GM08714 (cell line): ENCODE results near the gene MED13L.

Experiments
- H3K4me3 ChIP-seq: fragments of 200-500 bp; sonication (Bioruptor generic); 2 replicates; pipeline ENCODE4 v1.5.1; 2014; ENCODE audit warnings: mild to moderate bottlenecking, low read length, inconsistent platforms
- ZNF274 ChIP-seq: IDR thresholded peaks from 2 replicates; pipeline ENCODE4 v1.6.1; 2012; ENCODE audit warnings: mild to moderate bottlenecking, low read depth, low read length

Gene MED13L

GRCh38 chr12:116277467-116278278, at the start of gene MED13L:
Gene MED13L (minus strand): TSS chr12:116277693. CDS start chr12:116277131, 562 bp downstream.
- H3K4me3 ChIP-seq = peak within 1 kb of the TSS; percentile 79
- TF ChIP-seq ZNF274 = no peak

DNA sequence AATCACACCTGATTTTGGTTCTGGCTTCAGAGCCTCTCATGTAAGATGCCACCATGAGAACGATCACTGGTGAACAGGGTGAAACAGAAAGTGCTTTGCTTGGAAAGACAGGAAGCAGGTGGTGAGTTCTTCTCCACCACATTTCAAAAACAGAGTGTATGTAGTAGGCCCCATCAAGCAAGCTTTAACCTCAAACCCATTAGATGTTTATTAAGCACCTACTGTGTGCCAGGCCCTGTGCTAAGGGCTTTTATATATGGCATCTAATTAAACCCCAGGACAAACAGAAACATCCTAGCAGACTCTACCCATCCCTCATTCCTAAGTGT, 47.8 kb upstream of the MED13L start:
- no peak overlapping the region; the same call in 1 of the 2 replicates for H3K4me3 ChIP-seq
- TF ChIP-seq ZNF274 = no peak

DNA sequence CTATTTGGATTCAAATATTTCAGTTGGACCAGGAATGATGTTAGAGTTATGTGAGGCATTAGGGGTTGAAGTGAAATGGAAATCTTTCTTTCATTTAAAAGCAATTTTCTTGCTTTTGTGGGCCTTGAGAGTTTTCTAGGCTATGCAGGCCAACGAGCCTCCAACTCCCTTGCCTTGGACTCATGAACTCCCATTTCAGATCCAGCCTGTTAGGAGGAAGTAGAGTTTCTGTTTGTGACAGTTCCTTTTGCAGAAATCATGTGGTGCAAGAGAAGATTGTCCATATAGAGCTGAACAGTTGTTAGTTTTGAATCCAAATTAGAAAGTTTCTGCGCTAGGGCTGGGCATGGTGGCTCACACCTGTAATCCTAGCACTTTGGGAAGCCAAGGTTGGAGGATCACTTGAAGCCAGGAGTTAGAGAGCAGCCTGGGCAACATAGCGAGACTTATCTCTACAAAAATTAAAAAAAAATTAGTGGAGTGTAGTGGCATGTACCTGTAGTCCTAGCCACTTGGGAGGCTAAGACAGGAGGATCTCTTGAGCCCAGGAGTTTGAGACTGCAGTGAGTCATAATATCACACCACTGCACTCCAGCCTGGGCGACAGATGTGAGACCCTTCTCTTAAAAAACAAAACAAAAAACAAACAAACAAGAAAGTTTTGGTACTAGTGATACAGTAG, 47.3 kb upstream of the MED13L start:
- TF ChIP-seq ZNF274 = no peak
- H3K4me3 ChIP-seq = no peak overlapping the region; the same call in 1 of the 2 replicates

GRCh38 chr12:116323406-116324386, 46.2 kb upstream of the MED13L start:
- H3K4me3 ChIP-seq = no peak overlapping the region
- TF ChIP-seq ZNF274 = no peak

DNA sequence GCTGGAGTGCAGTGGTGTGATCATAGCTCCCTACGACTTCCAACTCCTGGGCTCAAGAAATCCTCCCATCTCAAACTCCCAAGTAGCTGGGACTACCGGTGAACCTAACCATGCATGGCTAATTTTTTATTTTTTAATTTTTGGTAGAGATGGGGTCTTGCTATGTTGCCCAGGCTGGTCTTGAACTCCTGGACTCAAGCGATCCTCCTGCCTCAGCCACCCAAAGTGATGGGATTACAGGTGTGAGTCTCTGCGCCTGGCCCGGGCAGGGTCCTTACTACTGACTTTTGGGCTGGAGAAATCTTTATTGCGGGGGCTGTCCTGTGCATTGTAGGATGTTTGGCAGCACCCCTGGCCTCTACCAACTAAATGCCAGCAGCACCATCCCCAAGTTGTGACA, 44.4 kb upstream of the MED13L start:
- no peak for TF ChIP-seq ZNF274

DNA sequence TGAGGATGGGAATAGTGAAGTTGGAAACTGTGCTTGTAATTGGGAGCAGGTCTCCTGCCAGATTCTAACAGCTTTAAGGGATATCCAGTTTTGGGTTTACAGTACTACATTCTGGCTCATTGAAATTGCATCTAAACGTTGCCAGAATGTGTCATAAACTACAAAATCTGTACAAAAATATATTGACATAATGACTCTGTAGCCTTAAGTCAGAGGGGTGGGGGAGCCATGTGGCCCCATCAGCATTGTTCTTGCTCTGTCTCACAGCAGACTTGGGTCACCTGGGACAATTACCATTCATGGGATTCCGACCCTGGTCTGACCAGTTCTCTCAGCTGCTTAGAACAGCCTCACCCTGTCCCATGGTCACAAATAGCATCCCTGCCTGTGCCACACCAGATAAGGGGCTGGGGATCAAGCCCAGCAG, 43.3 kb upstream of the MED13L start:
- H3K4me3 ChIP-seq = no peak overlapping the region
- no peak for TF ChIP-seq ZNF274

More for the DNA sequence above, 44.4 kb upstream of the MED13L start:
- no peak overlapping the region for H3K4me3 ChIP-seq

GRCh38 chr12:116319898-116320621, 42.6 kb upstream of the MED13L start:
- TF ChIP-seq ZNF274 = no peak
- H3K4me3 ChIP-seq = peak overlapping the region; percentile 14; the same call in 1 of the 2 replicates

GRCh38 chr12:116319233-116319897, 41.9 kb upstream of the MED13L start:
- no peak overlapping the region; the same call in 1 of the 2 replicates for H3K4me3 ChIP-seq

GRCh38 chr12:116318576-116319232, 41.2 kb upstream of the MED13L start:
- no peak overlapping the region for H3K4me3 ChIP-seq
- TF ChIP-seq ZNF274 = no peak

More at GRCh38 chr12:116319233-116319897, 41.9 kb upstream of the MED13L start:
- TF ChIP-seq ZNF274 = no peak

DNA sequence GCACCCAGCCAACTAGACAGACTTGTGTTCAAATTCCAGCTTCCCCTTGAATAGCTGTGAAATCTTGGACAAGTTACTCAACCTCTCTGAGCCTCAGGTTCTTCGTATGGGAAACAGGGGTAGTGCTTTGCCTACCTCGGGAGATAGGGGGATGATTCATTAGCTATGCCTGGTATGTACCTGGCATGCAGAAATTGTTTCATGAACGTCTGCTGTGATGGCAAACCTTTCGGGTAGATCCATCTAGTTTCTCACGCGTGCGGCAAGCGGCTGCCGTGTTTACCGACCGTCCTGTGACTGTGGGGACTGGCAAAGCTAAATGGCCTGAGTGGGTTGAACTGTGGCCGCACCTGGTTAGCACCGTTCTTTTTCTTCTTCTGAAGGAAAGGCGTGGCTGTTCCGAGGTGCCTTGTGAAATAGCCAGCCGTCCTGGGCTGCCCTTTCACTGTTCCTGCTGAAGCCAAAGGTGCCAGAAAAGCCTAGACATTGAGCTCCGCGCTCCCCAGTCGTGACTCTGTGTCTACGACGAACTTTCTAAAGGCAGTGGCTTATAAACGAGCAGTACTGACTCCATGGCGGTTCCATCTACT, 40.6 kb upstream of the MED13L start:
- no peak for TF ChIP-seq ZNF274
- H3K4me3 ChIP-seq = no peak overlapping the region

GRCh38 chr12:116317139-116317538, 39.6 kb upstream of the MED13L start:
- no peak for TF ChIP-seq ZNF274
- no peak overlapping the region for H3K4me3 ChIP-seq

DNA sequence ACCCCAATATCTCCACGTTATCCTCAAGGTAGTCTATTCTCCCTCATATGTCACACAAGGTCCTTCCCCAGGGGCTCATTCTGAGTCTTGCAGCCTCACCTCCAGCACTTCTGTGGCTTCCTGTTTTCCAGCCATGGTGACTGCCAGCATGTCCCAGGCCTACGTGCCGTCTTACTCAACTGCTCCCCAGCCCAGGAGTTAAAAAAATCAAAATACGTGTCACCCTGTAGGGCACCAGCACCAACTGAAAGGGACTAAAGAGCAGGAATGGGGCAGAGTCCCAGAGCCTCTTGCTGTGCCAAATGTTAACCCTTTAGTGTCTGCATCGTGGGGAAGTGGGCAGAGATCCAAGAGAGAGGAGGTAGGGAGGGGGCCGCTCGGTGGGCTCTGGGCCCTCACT, 37.0 kb upstream of the MED13L start:
- no peak overlapping the region for H3K4me3 ChIP-seq
- no peak for TF ChIP-seq ZNF274
